WTC11 (cell line): Measurements from ENCODE around the gene ST8SIA6. TPM values are rescaled to one million over a fixed set of nuclear protein-coding genes. Genes with fewer than 3 reads are reported as not detected.

ENCODE experiments used
- ATAC-seq: fragments of 200-7000 bp; cut with Tn5 transposase; 2 replicates; pipeline ENCODE4 v1.10.0; 2021; ENCODE audit warnings: mild to moderate bottlenecking, moderate library complexity
- CTCF ChIA-PET: fragments of 300-600 bp; sonication (Branson Sonifier 250); formaldehyde crosslinking; loops from one replicate; lab custom pipeline; 2021; ENCODE audit warnings: antibody characterized with exemption; lab: Charles Lee
- POLR2A ChIA-PET: fragments of 350-600 bp; sonication (Branson Sonifier 250); formaldehyde crosslinking; loops from one replicate; lab custom pipeline; 2021; ENCODE audit warnings: antibody characterized with exemption; lab: Charles Lee
- DNase-seq: peaks from one replicate; pipeline ENCODE4 v3.0.0; 2021; ENCODE audit warnings: low spot score
- H3K27ac Mint-ChIP-seq: 2 replicates; pipeline ENCODE4 v1.8.0; 2021; ENCODE audit warnings: mixed read lengths
- H3K27me3 Mint-ChIP-seq: 2 replicates; pipeline ENCODE4 v1.8.0; 2021; ENCODE audit warnings: low read depth, mild to moderate bottlenecking, moderate library complexity, mixed read lengths
- H3K36me3 Mint-ChIP-seq: 2 replicates; pipeline ENCODE4 v1.8.0; 2021; ENCODE audit warnings: mixed read lengths
- H3K4me1 Mint-ChIP-seq: 2 replicates; pipeline ENCODE4 v1.8.0; 2022; ENCODE audit warnings: mixed read lengths
- H3K4me3 Mint-ChIP-seq: 2 replicates; pipeline ENCODE4 v1.8.0; 2021; ENCODE audit warnings: mild to moderate bottlenecking, moderate library complexity, mixed read lengths
- H3K9me3 Mint-ChIP-seq: 2 replicates; pipeline ENCODE4 v1.8.0; 2021; ENCODE audit warnings: mixed read lengths
- ATF1 ChIP-seq: sonication (generic); formaldehyde crosslinking; IDR thresholded peaks from 2 replicates; pipeline ENCODE4 v1.8.1; 2023; ENCODE audit warnings: mild to moderate bottlenecking, moderate library complexity, missing genetic modification reagents
- EMX1 ChIP-seq: fragments of 250-450 bp; sonication (Bioruptor Pico); IDR thresholded peaks from 2 replicates; pipeline ENCODE4 v1.8.0; 2021; ENCODE audit warnings: mild to moderate bottlenecking
- FOXJ3 ChIP-seq: sonication (generic); formaldehyde crosslinking; IDR thresholded peaks from 2 replicates; pipeline ENCODE4 v1.9.0; 2021; ENCODE audit warnings: missing genetic modification reagents, mild to moderate bottlenecking, borderline replicate concordance
- FOXP1 ChIP-seq: sonication (generic); formaldehyde crosslinking; IDR thresholded peaks from 2 replicates; pipeline ENCODE4 v1.8.0; 2022; ENCODE audit warnings: missing genetic modification reagents, mild to moderate bottlenecking, moderate library complexity, borderline replicate concordance
- GABPB1 ChIP-seq: sonication (generic); formaldehyde crosslinking; IDR thresholded peaks from 2 replicates; pipeline ENCODE4 v1.8.1; 2023; ENCODE audit warnings: mild to moderate bottlenecking, missing genetic modification reagents
- IRF2 ChIP-seq: sonication (generic); formaldehyde crosslinking; IDR thresholded peaks from 2 replicates; pipeline ENCODE4 v1.8.0; 2022; ENCODE audit warnings: low read depth, missing genetic modification reagents, borderline replicate concordance
- MYBL2 ChIP-seq: sonication (generic); formaldehyde crosslinking; IDR thresholded peaks from 2 replicates; pipeline ENCODE4 v1.8.1; 2023; ENCODE audit warnings: mild to moderate bottlenecking, moderate library complexity, missing genetic modification reagents
- NR2C2 ChIP-seq: sonication (generic); formaldehyde crosslinking; IDR thresholded peaks from 2 replicates; pipeline ENCODE4 v1.8.0; 2022; ENCODE audit warnings: mild to moderate bottlenecking, missing genetic modification reagents
- SOX15 ChIP-seq: fragments of 250-450 bp; sonication (Bioruptor Pico); IDR thresholded peaks from 2 replicates; pipeline ENCODE4 v1.9.0; 2021; ENCODE audit warnings: mild to moderate bottlenecking
- TCF7 ChIP-seq: sonication (generic); formaldehyde crosslinking; IDR thresholded peaks from 2 replicates; pipeline ENCODE4 v1.8.0; 2022; ENCODE audit warnings: mild to moderate bottlenecking, low read depth, missing genetic modification reagents, moderate library complexity
- ZBTB21 ChIP-seq: sonication (generic); formaldehyde crosslinking; IDR thresholded peaks from 2 replicates; pipeline ENCODE4 v1.8.1; 2023; ENCODE audit warnings: mild to moderate bottlenecking, missing genetic modification reagents, borderline replicate concordance
- ZNF671 ChIP-seq: fragments of 250-450 bp; sonication (Bioruptor Pico); IDR thresholded peaks from 2 replicates; pipeline ENCODE4 v1.8.0; 2021; ENCODE audit warnings: mild to moderate bottlenecking
- total RNA-seq: library from RNA; stranded (reverse); gene quantifications from 3 replicates; pipeline ENCODE4 v1.2.3, GENCODE V29; 2021
- TF ChIP-seq, protein P1 (sequence below): sonication (generic); formaldehyde crosslinking; IDR thresholded peaks from 2 replicates; pipeline ENCODE4 v1.8.0; 2023; ENCODE audit warnings: missing genetic modification reagents, mild to moderate bottlenecking, borderline replicate concordance
- TF ChIP-seq, protein P2 (sequence below): fragments of 200-600 bp; IDR thresholded peaks from 2 replicates; pipeline ENCODE4 v1.8.0; 2022; ENCODE audit warnings: antibody characterized with exemption
- TF ChIP-seq, protein P3 (sequence below): sonication (generic); formaldehyde crosslinking; IDR thresholded peaks from 2 replicates; pipeline ENCODE4 v1.8.1; 2023; ENCODE audit warnings: mild to moderate bottlenecking, moderate library complexity, missing genetic modification reagents
- TF ChIP-seq, protein P4 (sequence below): sonication (generic); formaldehyde crosslinking; IDR thresholded peaks from 2 replicates; pipeline ENCODE4 v1.8.0; 2023; ENCODE audit warnings: missing genetic modification reagents
- TF ChIP-seq, protein P5 (sequence below): sonication (generic); formaldehyde crosslinking; IDR thresholded peaks from 2 replicates; pipeline ENCODE4 v1.8.1; 2022; ENCODE audit warnings: low read depth, mild to moderate bottlenecking, moderate library complexity, missing genetic modification reagents, borderline replicate concordance
- TF ChIP-seq, protein P6 (sequence below): sonication (generic); formaldehyde crosslinking; IDR thresholded peaks from 2 replicates; pipeline ENCODE4 v1.8.1; 2022; ENCODE audit warnings: missing genetic modification reagents, borderline replicate concordance
- TF ChIP-seq, protein P7 (sequence below): sonication (generic); formaldehyde crosslinking; IDR thresholded peaks from 2 replicates; pipeline ENCODE4 v1.8.1; 2023; ENCODE audit warnings: mild to moderate bottlenecking, missing genetic modification reagents, moderate library complexity

The ST8SIA6 gene
- total RNA-seq, 1 experiment from 2014 or later: 3.5 TPM

DNA sequence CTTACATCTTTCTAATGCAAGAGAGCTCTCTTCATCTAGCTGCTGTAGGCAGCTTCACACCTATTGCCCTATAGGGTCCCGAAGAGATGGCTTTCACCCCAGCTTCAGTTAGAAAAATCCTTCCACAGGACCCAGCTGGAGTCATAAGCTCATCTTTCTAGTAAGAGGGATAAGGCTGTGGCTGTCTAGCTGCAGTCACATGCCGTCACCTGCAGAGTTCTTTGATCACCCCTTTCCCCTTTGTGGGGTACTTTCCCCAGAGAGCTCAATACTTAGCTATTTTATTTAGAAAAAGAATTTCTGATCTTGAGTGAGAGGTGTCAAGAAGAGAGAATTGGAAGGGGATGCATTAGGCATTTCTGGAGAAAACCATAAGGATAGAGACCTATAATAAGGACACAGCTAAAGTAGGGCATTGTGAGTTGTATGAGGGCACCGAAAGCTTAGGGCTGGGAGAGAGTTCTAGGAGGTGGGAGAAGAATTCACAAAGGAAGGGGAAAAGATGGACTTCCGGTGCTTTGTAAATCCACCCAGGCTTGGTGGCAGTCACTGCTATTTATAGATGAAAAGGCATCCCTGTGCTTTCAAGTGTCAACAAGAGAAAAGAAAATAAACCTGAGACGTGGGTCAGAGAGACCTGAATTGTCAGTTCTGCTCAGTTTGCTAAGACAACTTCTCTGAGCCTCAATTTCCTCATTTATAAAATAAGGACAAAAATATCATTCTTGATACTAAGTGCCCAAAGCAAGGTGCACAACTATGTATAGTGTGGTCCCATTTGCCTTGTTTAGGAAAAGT, 11.1 kb upstream of the ST8SIA6 start:
- POLR2A ChIA-PET: no interaction called here
- Mint-ChIP-seq H3K9me3 (peaks cover 28% of the 10 kb centered on the region), H3K4me1 (0 out of 2 replicates have a peak, but pooled peaks cover 8% of the 10 kb centered on the region), H3K36me3 (peaks cover 22% of the 10 kb centered on the region), H3K4me3 (no peak overlapping the region), H3K27me3 (peaks cover 12% of the 10 kb centered on the region), H3K27ac (no peak overlapping the region)
- TF ChIP-seq SOX15: no peak
- no peak for TF ChIP-seq MYBL2 (CRISPR knock-in tag)
- TF ChIP-seq ZNF671 (CRISPR knock-in tag): no peak
- TF ChIP-seq, protein P1, sequence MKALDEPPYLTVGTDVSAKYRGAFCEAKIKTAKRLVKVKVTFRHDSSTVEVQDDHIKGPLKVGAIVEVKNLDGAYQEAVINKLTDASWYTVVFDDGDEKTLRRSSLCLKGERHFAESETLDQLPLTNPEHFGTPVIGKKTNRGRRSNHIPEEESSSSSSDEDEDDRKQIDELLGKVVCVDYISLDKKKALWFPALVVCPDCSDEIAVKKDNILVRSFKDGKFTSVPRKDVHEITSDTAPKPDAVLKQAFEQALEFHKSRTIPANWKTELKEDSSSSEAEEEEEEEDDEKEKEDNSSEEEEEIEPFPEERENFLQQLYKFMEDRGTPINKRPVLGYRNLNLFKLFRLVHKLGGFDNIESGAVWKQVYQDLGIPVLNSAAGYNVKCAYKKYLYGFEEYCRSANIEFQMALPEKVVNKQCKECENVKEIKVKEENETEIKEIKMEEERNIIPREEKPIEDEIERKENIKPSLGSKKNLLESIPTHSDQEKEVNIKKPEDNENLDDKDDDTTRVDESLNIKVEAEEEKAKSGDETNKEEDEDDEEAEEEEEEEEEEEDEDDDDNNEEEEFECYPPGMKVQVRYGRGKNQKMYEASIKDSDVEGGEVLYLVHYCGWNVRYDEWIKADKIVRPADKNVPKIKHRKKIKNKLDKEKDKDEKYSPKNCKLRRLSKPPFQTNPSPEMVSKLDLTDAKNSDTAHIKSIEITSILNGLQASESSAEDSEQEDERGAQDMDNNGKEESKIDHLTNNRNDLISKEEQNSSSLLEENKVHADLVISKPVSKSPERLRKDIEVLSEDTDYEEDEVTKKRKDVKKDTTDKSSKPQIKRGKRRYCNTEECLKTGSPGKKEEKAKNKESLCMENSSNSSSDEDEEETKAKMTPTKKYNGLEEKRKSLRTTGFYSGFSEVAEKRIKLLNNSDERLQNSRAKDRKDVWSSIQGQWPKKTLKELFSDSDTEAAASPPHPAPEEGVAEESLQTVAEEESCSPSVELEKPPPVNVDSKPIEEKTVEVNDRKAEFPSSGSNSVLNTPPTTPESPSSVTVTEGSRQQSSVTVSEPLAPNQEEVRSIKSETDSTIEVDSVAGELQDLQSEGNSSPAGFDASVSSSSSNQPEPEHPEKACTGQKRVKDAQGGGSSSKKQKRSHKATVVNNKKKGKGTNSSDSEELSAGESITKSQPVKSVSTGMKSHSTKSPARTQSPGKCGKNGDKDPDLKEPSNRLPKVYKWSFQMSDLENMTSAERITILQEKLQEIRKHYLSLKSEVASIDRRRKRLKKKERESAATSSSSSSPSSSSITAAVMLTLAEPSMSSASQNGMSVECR (CRISPR knock-in tag): no peak
- TF ChIP-seq EMX1 (CRISPR knock-in tag): no peak
- TF ChIP-seq, protein P2, sequence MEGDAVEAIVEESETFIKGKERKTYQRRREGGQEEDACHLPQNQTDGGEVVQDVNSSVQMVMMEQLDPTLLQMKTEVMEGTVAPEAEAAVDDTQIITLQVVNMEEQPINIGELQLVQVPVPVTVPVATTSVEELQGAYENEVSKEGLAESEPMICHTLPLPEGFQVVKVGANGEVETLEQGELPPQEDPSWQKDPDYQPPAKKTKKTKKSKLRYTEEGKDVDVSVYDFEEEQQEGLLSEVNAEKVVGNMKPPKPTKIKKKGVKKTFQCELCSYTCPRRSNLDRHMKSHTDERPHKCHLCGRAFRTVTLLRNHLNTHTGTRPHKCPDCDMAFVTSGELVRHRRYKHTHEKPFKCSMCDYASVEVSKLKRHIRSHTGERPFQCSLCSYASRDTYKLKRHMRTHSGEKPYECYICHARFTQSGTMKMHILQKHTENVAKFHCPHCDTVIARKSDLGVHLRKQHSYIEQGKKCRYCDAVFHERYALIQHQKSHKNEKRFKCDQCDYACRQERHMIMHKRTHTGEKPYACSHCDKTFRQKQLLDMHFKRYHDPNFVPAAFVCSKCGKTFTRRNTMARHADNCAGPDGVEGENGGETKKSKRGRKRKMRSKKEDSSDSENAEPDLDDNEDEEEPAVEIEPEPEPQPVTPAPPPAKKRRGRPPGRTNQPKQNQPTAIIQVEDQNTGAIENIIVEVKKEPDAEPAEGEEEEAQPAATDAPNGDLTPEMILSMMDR: no peak
- TF ChIP-seq, protein P3, sequence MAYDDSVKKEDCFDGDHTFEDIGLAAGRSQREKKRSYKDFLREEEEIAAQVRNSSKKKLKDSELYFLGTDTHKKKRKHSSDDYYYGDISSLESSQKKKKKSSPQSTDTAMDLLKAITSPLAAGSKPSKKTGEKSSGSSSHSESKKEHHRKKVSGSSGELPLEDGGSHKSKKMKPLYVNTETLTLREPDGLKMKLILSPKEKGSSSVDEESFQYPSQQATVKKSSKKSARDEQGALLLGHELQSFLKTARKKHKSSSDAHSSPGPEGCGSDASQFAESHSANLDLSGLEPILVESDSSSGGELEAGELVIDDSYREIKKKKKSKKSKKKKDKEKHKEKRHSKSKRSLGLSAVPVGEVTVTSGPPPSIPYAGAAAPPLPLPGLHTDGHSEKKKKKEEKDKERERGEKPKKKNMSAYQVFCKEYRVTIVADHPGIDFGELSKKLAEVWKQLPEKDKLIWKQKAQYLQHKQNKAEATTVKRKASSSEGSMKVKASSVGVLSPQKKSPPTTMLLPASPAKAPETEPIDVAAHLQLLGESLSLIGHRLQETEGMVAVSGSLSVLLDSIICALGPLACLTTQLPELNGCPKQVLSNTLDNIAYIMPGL (CRISPR knock-in tag): no peak
- TF ChIP-seq, protein P4, sequence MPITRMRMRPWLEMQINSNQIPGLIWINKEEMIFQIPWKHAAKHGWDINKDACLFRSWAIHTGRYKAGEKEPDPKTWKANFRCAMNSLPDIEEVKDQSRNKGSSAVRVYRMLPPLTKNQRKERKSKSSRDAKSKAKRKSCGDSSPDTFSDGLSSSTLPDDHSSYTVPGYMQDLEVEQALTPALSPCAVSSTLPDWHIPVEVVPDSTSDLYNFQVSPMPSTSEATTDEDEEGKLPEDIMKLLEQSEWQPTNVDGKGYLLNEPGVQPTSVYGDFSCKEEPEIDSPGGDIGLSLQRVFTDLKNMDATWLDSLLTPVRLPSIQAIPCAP (CRISPR knock-in tag): no peak
- no peak for TF ChIP-seq TCF7 (CRISPR knock-in tag)
- TF ChIP-seq ZBTB21 (CRISPR knock-in tag): no peak
- TF ChIP-seq, protein P5, sequence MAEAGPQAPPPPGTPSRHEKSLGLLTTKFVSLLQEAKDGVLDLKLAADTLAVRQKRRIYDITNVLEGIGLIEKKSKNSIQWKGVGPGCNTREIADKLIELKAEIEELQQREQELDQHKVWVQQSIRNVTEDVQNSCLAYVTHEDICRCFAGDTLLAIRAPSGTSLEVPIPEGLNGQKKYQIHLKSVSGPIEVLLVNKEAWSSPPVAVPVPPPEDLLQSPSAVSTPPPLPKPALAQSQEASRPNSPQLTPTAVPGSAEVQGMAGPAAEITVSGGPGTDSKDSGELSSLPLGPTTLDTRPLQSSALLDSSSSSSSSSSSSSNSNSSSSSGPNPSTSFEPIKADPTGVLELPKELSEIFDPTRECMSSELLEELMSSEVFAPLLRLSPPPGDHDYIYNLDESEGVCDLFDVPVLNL: no peak
- no peak for TF ChIP-seq NR2C2 (CRISPR knock-in tag)
- TF ChIP-seq, protein P6, sequence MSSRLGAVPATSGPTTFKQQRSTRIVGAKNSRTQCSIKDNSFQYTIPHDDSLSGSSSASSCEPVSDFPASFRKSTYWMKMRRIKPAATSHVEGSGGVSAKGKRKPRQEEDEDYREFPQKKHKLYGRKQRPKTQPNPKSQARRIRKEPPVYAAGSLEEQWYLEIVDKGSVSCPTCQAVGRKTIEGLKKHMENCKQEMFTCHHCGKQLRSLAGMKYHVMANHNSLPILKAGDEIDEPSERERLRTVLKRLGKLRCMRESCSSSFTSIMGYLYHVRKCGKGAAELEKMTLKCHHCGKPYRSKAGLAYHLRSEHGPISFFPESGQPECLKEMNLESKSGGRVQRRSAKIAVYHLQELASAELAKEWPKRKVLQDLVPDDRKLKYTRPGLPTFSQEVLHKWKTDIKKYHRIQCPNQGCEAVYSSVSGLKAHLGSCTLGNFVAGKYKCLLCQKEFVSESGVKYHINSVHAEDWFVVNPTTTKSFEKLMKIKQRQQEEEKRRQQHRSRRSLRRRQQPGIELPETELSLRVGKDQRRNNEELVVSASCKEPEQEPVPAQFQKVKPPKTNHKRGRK: no peak
- no peak for TF ChIP-seq IRF2 (CRISPR knock-in tag)
- no peak for TF ChIP-seq GABPB1
- TF ChIP-seq, protein P7, sequence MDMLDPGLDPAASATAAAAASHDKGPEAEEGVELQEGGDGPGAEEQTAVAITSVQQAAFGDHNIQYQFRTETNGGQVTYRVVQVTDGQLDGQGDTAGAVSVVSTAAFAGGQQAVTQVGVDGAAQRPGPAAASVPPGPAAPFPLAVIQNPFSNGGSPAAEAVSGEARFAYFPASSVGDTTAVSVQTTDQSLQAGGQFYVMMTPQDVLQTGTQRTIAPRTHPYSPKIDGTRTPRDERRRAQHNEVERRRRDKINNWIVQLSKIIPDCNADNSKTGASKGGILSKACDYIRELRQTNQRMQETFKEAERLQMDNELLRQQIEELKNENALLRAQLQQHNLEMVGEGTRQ (CRISPR knock-in tag): no peak
- TF ChIP-seq FOXJ3 (CRISPR knock-in tag): no peak
- TF ChIP-seq FOXP1 (CRISPR knock-in tag): no peak
- no peak for TF ChIP-seq ATF1 (CRISPR knock-in tag)
- CTCF ChIA-PET: interaction anchor here (0.7 to 1.1 kb wide), 2 partner anchors 12 to 53 kb away, joined by 3 read pairs; no protein-coding TSS in a partner anchor
- ATAC-seq: no peak
- DNase-seq: no peak
